ENCODE results near the gene SULT2A1.

GRCh38 chr19:47821460-47822020, 64.6 kb downstream of the SULT2A1 start, which contains the start of gene CRX:
- TF ChIP-seq CTCF (IDR thresholded peaks at IDR 0.05) (no peak), POLR2A (IDR thresholded peaks at IDR 0.05) (no peak), POLR2AphosphoS5 (IDR thresholded peaks at IDR 0.05) (no peak)

Data from breast epithelium (tissue), 3 donors.